Testis (tissue), 2 donors: ENCODE results near the gene RNF169.

ENCODE experiments used
- CTCF ChIP-seq, 3 experiments: fragments of 450-650 bp in 2 of 3; fragments of 200-600 bp in 1 of 3; sonication (generic) in 1 of 3; IDR thresholded peaks; one replicate each; pipeline ENCODE4 v1.5.1; 2016 to 2019; ENCODE audit warnings: antibody characterized with exemption in 3 of 3, mild to moderate bottlenecking in 2 of 3, moderate library complexity in 1 of 3
- POLR2A ChIP-seq: fragments of 450-650 bp; IDR thresholded peaks from one replicate; pipeline ENCODE4 v1.6.1; 2017; ENCODE audit warnings: antibody characterized with exemption, mild to moderate bottlenecking, moderate library complexity

- TF ChIP-seq CTCF (IDR thresholded peaks at IDR 0.05) (no peak), POLR2A (no peak)
Observed at GRCh38 chr11:74777877-74778276, 29.2 kb downstream of the RNF169 start.
